ENCODE results near the gene PHEX.

Gene PHEX

GRCh38 chrX:22032084-22032483 is at the start of gene PHEX:
TSS of gene PHEX (plus strand) at chrX:22032325. CDS start at chrX:22033006, 681 bp downstream.
- H3K4me3 ChIP-seq = no peak within 1 kb of the TSS
- H3K27ac ChIP-seq = no peak within 1 kb of the TSS
- no peak within 1 kb of the TSS for H3K9ac ChIP-seq (ENCODE audit: insufficient read length)
- no peaks in the 10 kb centered on the region for H3K9me3 ChIP-seq (ENCODE audit: low read depth, low read length)
- H3K36me3 ChIP-seq (ENCODE audit: insufficient read depth, low read length) = no peaks in the 10 kb centered on the region
- no peak for DNase-seq (ENCODE audit: low read depth, low spot score)
- TF ChIP-seq POLR2AphosphoS5 (IDR thresholded peaks at IDR 0.05; ENCODE audit: borderline replicate concordance, low read depth, low read length) (no peak), EZH2 (IDR thresholded peaks at IDR 0.05) (no peak), FOXP2 (optimal IDR thresholded peaks at IDR 0.05; ENCODE audit: control extremely low read depth, extremely low read length, insufficient read depth) (no peak)

- no peak overlapping the region for H3K4me3 ChIP-seq
- peak; percentile 66 for DNase-seq (ENCODE audit: low read depth, low spot score)
- no peaks in the 10 kb centered on the region for H3K9me3 ChIP-seq (ENCODE audit: low read depth, low read length)
- no peak overlapping the region for H3K9ac ChIP-seq (ENCODE audit: insufficient read length)
- TF ChIP-seq EZH2 (IDR thresholded peaks at IDR 0.05) (no peak), FOXP2 (optimal IDR thresholded peaks at IDR 0.05; ENCODE audit: control extremely low read depth, extremely low read length, insufficient read depth) (no peak), POLR2AphosphoS5 (IDR thresholded peaks at IDR 0.05; ENCODE audit: borderline replicate concordance, low read depth, low read length) (no peak)
- H3K27ac ChIP-seq = no peak overlapping the region
- peaks cover 26% of the 10 kb centered on the region for H3K36me3 ChIP-seq (ENCODE audit: insufficient read depth, low read length)
Measured at GRCh38 chrX:21985332-21985777, 46.8 kb upstream of the PHEX start.

GRCh38 chrX:21986596-21986995 is 45.5 kb upstream of the PHEX start:
- no peak overlapping the region for H3K9ac ChIP-seq (ENCODE audit: insufficient read length)
- no peak for DNase-seq (ENCODE audit: low read depth, low spot score)
- no peak overlapping the region for H3K4me3 ChIP-seq
- TF ChIP-seq FOXP2 (optimal IDR thresholded peaks at IDR 0.05; ENCODE audit: control extremely low read depth, extremely low read length, insufficient read depth) = no peak
- TF ChIP-seq POLR2AphosphoS5 (IDR thresholded peaks at IDR 0.05; ENCODE audit: borderline replicate concordance, low read depth, low read length) = no peak
- TF ChIP-seq EZH2 (IDR thresholded peaks at IDR 0.05) = no peak
- peaks cover 26% of the 10 kb centered on the region for H3K36me3 ChIP-seq (ENCODE audit: insufficient read depth, low read length)
- H3K27ac ChIP-seq = no peak overlapping the region
- no peaks in the 10 kb centered on the region for H3K9me3 ChIP-seq (ENCODE audit: low read depth, low read length)

- Histone ChIP-seq H3K9me3 (ENCODE audit: low read depth, low read length) (no peaks in the 10 kb centered on the region), H3K36me3 (ENCODE audit: insufficient read depth, low read length) (peaks cover 34% of the 10 kb centered on the region), H3K27ac (no peak overlapping the region), H3K4me3 (no peak overlapping the region), H3K9ac (ENCODE audit: insufficient read length) (no peak overlapping the region)
- DNase-seq (ENCODE audit: low read depth, low spot score) = no peak
- TF ChIP-seq FOXP2 (optimal IDR thresholded peaks at IDR 0.05; ENCODE audit: control extremely low read depth, extremely low read length, insufficient read depth) (no peak), EZH2 (IDR thresholded peaks at IDR 0.05) (no peak), POLR2AphosphoS5 (IDR thresholded peaks at IDR 0.05; ENCODE audit: borderline replicate concordance, low read depth, low read length) (no peak)
Measured at GRCh38 chrX:21989384-21989783, 42.7 kb upstream of the PHEX start.

GRCh38 chrX:21990832-21991231 is 41.3 kb upstream of the PHEX start:
- Histone ChIP-seq H3K27ac (no peak overlapping the region), H3K9me3 (ENCODE audit: low read depth, low read length) (no peaks in the 10 kb centered on the region), H3K4me3 (no peak overlapping the region), H3K36me3 (ENCODE audit: insufficient read depth, low read length) (peaks cover 24% of the 10 kb centered on the region), H3K9ac (ENCODE audit: insufficient read length) (no peak overlapping the region)
- no peak for TF ChIP-seq EZH2 (IDR thresholded peaks at IDR 0.05)
- TF ChIP-seq FOXP2 (optimal IDR thresholded peaks at IDR 0.05; ENCODE audit: control extremely low read depth, extremely low read length, insufficient read depth) = no peak
- no peak for TF ChIP-seq POLR2AphosphoS5 (IDR thresholded peaks at IDR 0.05; ENCODE audit: borderline replicate concordance, low read depth, low read length)
- no peak for DNase-seq (ENCODE audit: low read depth, low spot score)

GRCh38 chrX:21991504-21991903 is 40.6 kb upstream of the PHEX start:
- H3K4me3 ChIP-seq = no peak overlapping the region
- H3K27ac ChIP-seq = no peak overlapping the region
- H3K36me3 ChIP-seq (ENCODE audit: insufficient read depth, low read length) = peaks cover 21% of the 10 kb centered on the region
- H3K9ac ChIP-seq (ENCODE audit: insufficient read length) = no peak overlapping the region
- no peak for DNase-seq (ENCODE audit: low read depth, low spot score)
- TF ChIP-seq POLR2AphosphoS5 (IDR thresholded peaks at IDR 0.05; ENCODE audit: borderline replicate concordance, low read depth, low read length) = no peak
- TF ChIP-seq FOXP2 (optimal IDR thresholded peaks at IDR 0.05; ENCODE audit: control extremely low read depth, extremely low read length, insufficient read depth) = no peak
- no peak for TF ChIP-seq EZH2 (IDR thresholded peaks at IDR 0.05)
- no peaks in the 10 kb centered on the region for H3K9me3 ChIP-seq (ENCODE audit: low read depth, low read length)

- no peak for TF ChIP-seq FOXP2 (optimal IDR thresholded peaks at IDR 0.05; ENCODE audit: control extremely low read depth, extremely low read length, insufficient read depth)
- TF ChIP-seq EZH2 (IDR thresholded peaks at IDR 0.05) = no peak
- no peak for TF ChIP-seq POLR2AphosphoS5 (IDR thresholded peaks at IDR 0.05; ENCODE audit: borderline replicate concordance, low read depth, low read length)
- DNase-seq (ENCODE audit: low read depth, low spot score) = no peak
- H3K4me3 ChIP-seq = no peak overlapping the region
- H3K27ac ChIP-seq = no peak overlapping the region
- H3K36me3 ChIP-seq (ENCODE audit: insufficient read depth, low read length) = peaks cover 8% of the 10 kb centered on the region
- H3K9ac ChIP-seq (ENCODE audit: insufficient read length) = no peak overlapping the region
- no peaks in the 10 kb centered on the region for H3K9me3 ChIP-seq (ENCODE audit: low read depth, low read length)
Measured at GRCh38 chrX:21993265-21993664, 38.9 kb upstream of the PHEX start.

GRCh38 chrX:21996872-21997455 is 35.2 kb upstream of the PHEX start:
- H3K4me3 ChIP-seq = no peak overlapping the region; the same call in 1 of the 2 replicates
- H3K9ac ChIP-seq (ENCODE audit: insufficient read length) = no peak overlapping the region
- peaks cover 8% of the 10 kb centered on the region for H3K36me3 ChIP-seq (ENCODE audit: insufficient read depth, low read length)
- TF ChIP-seq FOXP2 (optimal IDR thresholded peaks at IDR 0.05; ENCODE audit: control extremely low read depth, extremely low read length, insufficient read depth) (no peak), POLR2AphosphoS5 (IDR thresholded peaks at IDR 0.05; ENCODE audit: borderline replicate concordance, low read depth, low read length) (no peak), EZH2 (IDR thresholded peaks at IDR 0.05) (no peak)
- H3K27ac ChIP-seq = peak overlapping the region; percentile 85
- no peaks in the 10 kb centered on the region for H3K9me3 ChIP-seq (ENCODE audit: low read depth, low read length)
- peak; percentile 14 for DNase-seq (ENCODE audit: low read depth, low spot score)

- Histone ChIP-seq H3K4me3 (no peak overlapping the region), H3K27ac (peak overlapping the region; percentile 85; the same call in 1 of the 2 replicates), H3K9ac (ENCODE audit: insufficient read length) (no peak overlapping the region), H3K36me3 (ENCODE audit: insufficient read depth, low read length) (peaks cover 2% of the 10 kb centered on the region), H3K9me3 (ENCODE audit: low read depth, low read length) (no peaks in the 10 kb centered on the region)
- no peak for TF ChIP-seq FOXP2 (optimal IDR thresholded peaks at IDR 0.05; ENCODE audit: control extremely low read depth, extremely low read length, insufficient read depth)
- no peak for TF ChIP-seq POLR2AphosphoS5 (IDR thresholded peaks at IDR 0.05; ENCODE audit: borderline replicate concordance, low read depth, low read length)
- no peak for TF ChIP-seq EZH2 (IDR thresholded peaks at IDR 0.05)
- DNase-seq (ENCODE audit: low read depth, low spot score) = no peak
Measured at GRCh38 chrX:21998037-21998436, 34.1 kb upstream of the PHEX start.
